IMR-90 (cell line): ENCODE data around the gene STARD13. TPM values are rescaled to one million over a fixed set of nuclear protein-coding genes. Genes with fewer than 3 reads are reported as not detected.

ENCODE experiments used
- ATAC-seq: fragments of 200-7000 bp; cut with Tn5 transposase; 2 replicates; pipeline ENCODE4 v1.9.1; 2020; ENCODE audit warnings: low read depth, mild to moderate bottlenecking, moderate library complexity
- BruUV-seq: library from RNA; stranded (reverse); fragments of 400-500 nt; replicated peaks from 2 replicates; lab custom pipeline; 2021; lab: Mats Ljungman, UMichigan
- CTCF ChIA-PET: fragments of 300-600 bp; formaldehyde crosslinking; extraction: SDS; loops from one replicate; lab custom pipeline; 2021; ENCODE audit warnings: antibody characterized with exemption; lab: Yijun Ruan, JAX
- POLR2A ChIA-PET: fragments of 300-600 bp; sonication (Branson Sonifier 250); formaldehyde crosslinking; loops from one replicate; lab custom pipeline; 2022; ENCODE audit warnings: antibody characterized with exemption; ENCODE audit not compliant: unreplicated experiment; lab: Charles Lee
- DNase-seq: peaks from one replicate; pipeline ENCODE4 v3.0.0; 2013
- H2AFZ ChIP-seq: replicated peaks from 2 replicates; pipeline ENCODE3; 2013; ENCODE audit warnings: low read length, mild to moderate bottlenecking; ENCODE audit not compliant: poor library complexity
- H2AK5ac ChIP-seq: 2 replicates; pipeline ENCODE4 v1.6.1; 2013; ENCODE audit warnings: low read depth, low read length, inconsistent platforms
- H2AK9ac ChIP-seq: replicated peaks from 2 replicates; pipeline ENCODE3; 2013; ENCODE audit warnings: mild to moderate bottlenecking, low read depth, low read length, moderate library complexity; ENCODE audit not compliant: poor library complexity
- H2BK120ac ChIP-seq: 2 replicates; pipeline ENCODE4 v1.6.1; 2013; ENCODE audit warnings: low read depth, low read length, inconsistent platforms
- H2BK15ac ChIP-seq: 3 replicates; pipeline ENCODE4 v1.6.1; 2013; ENCODE audit warnings: low read depth, low read length, inconsistent platforms
- H2BK20ac ChIP-seq: 2 replicates; pipeline ENCODE4 v1.6.1; 2013; ENCODE audit warnings: low read depth, mild to moderate bottlenecking, inconsistent platforms, low read length, moderate library complexity
- H2BK5ac ChIP-seq: 2 replicates; pipeline ENCODE4 v1.6.1; 2013; ENCODE audit warnings: mild to moderate bottlenecking, low read depth, low read length, inconsistent platforms; ENCODE audit not compliant: poor library complexity, severe bottlenecking
- H3K14ac ChIP-seq: replicated peaks from 2 replicates; pipeline ENCODE4 v1.6.1; 2013; ENCODE audit warnings: low read depth, low read length, inconsistent platforms
- H3K18ac ChIP-seq: 2 replicates; pipeline ENCODE4 v1.6.1; 2013; ENCODE audit warnings: low read depth, low read length, control low read depth
- H3K23ac ChIP-seq: 2 replicates; pipeline ENCODE4 v1.6.1; 2013; ENCODE audit warnings: low read depth, low read length, inconsistent platforms
- H3K27ac ChIP-seq: 2 replicates; pipeline ENCODE4 v1.5.1; 2013; ENCODE audit warnings: mild to moderate bottlenecking, control low read depth, low read length; ENCODE audit not compliant: insufficient read depth
- H3K27me3 ChIP-seq: 2 replicates; pipeline ENCODE4 v1.6.1; 2013; ENCODE audit warnings: low read length; ENCODE audit not compliant: control insufficient read depth, insufficient read depth
- H3K36me3 ChIP-seq: 2 replicates; pipeline ENCODE4 v1.6.1; 2013; ENCODE audit warnings: low read length, mixed read lengths; ENCODE audit not compliant: control insufficient read depth, insufficient read depth
- H3K4ac ChIP-seq: 2 replicates; pipeline ENCODE4 v1.6.1; 2013; ENCODE audit warnings: low read depth, low read length, inconsistent platforms
- H3K4me1 ChIP-seq: 2 replicates; pipeline ENCODE4 v1.6.1; 2013; ENCODE audit warnings: low read length, mixed read lengths; ENCODE audit not compliant: control insufficient read depth, insufficient read depth
- H3K4me2 ChIP-seq: 2 replicates; pipeline ENCODE4 v1.6.1; 2013; ENCODE audit warnings: low read depth, mild to moderate bottlenecking, control low read depth, low read length, moderate library complexity
- H3K4me3 ChIP-seq: 2 replicates; pipeline ENCODE4 v1.5.1; 2013; ENCODE audit warnings: low read depth, mild to moderate bottlenecking, control low read depth, low read length, moderate library complexity; ENCODE audit not compliant: insufficient read depth
- H3K56ac ChIP-seq: 2 replicates; pipeline ENCODE4 v1.6.1; 2013; ENCODE audit warnings: low read length, inconsistent platforms; ENCODE audit not compliant: insufficient read depth; ENCODE audit errors: extremely low read depth
- H3K79me1 ChIP-seq, 2 experiments: 2 replicates each; pipeline ENCODE4 v1.6.1; 2013; ENCODE audit warnings: low read length in 2 of 2, inconsistent platforms in 1 of 2, low read depth in 1 of 2
- H3K9ac ChIP-seq: 2 replicates; pipeline ENCODE4 v1.6.1; 2013; ENCODE audit warnings: low read depth, low read length, control low read depth
- H3K9me1 ChIP-seq: 2 replicates; pipeline ENCODE4 v1.6.1; 2013; ENCODE audit warnings: low read length, inconsistent platforms; ENCODE audit not compliant: insufficient read depth
- H3K9me3 ChIP-seq: 2 replicates; pipeline ENCODE4 v1.6.1; 2013; ENCODE audit warnings: low read length; ENCODE audit not compliant: control insufficient read depth, insufficient read depth
- H4K20me1 ChIP-seq: 2 replicates; pipeline ENCODE4 v1.6.1; 2013; ENCODE audit warnings: low read length, inconsistent platforms; ENCODE audit not compliant: insufficient read depth
- H4K5ac ChIP-seq: 2 replicates; pipeline ENCODE4 v1.6.1; 2013; ENCODE audit warnings: mild to moderate bottlenecking, low read depth, low read length, control low read depth
- H4K8ac ChIP-seq, 2 experiments: 2 replicates each; pipeline ENCODE4 v1.6.1; 2013; ENCODE audit warnings: low read depth in 2 of 2, low read length in 2 of 2, control low read depth in 1 of 2, inconsistent platforms in 1 of 2
- H4K91ac ChIP-seq: 2 replicates; pipeline ENCODE4 v1.6.1; 2013; ENCODE audit warnings: low read depth, low read length, inconsistent platforms; ENCODE audit not compliant: insufficient read depth
- CEBPB ChIP-seq: IDR thresholded peaks from 2 replicates; pipeline ENCODE4 v1.6.1; 2012; ENCODE audit warnings: low read depth, low read length, improper control_type of control experiment
- CHD1 ChIP-seq: IDR thresholded peaks from 2 replicates; pipeline ENCODE4 v1.6.1; 2012; ENCODE audit warnings: low read depth, low read length, improper control_type of control experiment
- CTCF ChIP-seq: conservative IDR thresholded peaks from 2 replicates; pipeline ENCODE4 v1.5.1; 2012; ENCODE audit warnings: mild to moderate bottlenecking, low read depth, low read length, improper control_type of control experiment
- FOS ChIP-seq: fragments of 150-350 bp; IDR thresholded peaks from 2 replicates; pipeline ENCODE4 v1.6.1; 2016; ENCODE audit warnings: low read depth, low read length
- MAFK ChIP-seq: IDR thresholded peaks from 2 replicates; pipeline ENCODE4 v1.6.1; 2012; ENCODE audit warnings: low read depth, low read length, improper control_type of control experiment
- MAZ ChIP-seq: IDR thresholded peaks from 2 replicates; pipeline ENCODE4 v1.6.1; 2012; ENCODE audit warnings: low read depth, mild to moderate bottlenecking, low read length, improper control_type of control experiment, moderate library complexity, borderline replicate concordance
- MXI1 ChIP-seq: IDR thresholded peaks from 2 replicates; pipeline ENCODE4 v1.6.1; 2012; ENCODE audit warnings: low read depth, mild to moderate bottlenecking, low read length, moderate library complexity, borderline replicate concordance
- POLR2A ChIP-seq: IDR thresholded peaks from 2 replicates; pipeline ENCODE4 v1.6.1; 2012; ENCODE audit warnings: mild to moderate bottlenecking, low read depth, low read length
- RAD21 ChIP-seq: IDR thresholded peaks from 2 replicates; pipeline ENCODE4 v1.6.1; 2012; ENCODE audit warnings: low read length, improper control_type of control experiment
- RFX5 ChIP-seq: IDR thresholded peaks from 2 replicates; pipeline ENCODE4 v1.8.0; 2012; ENCODE audit warnings: low read depth, mild to moderate bottlenecking, low read length, moderate library complexity
- SMC3 ChIP-seq: fragments of 150-350 bp; IDR thresholded peaks from 2 replicates; pipeline ENCODE4 v1.6.1; 2016; ENCODE audit warnings: low read depth, mild to moderate bottlenecking, antibody characterized with exemption, low read length, moderate library complexity
- USF2 ChIP-seq: fragments of 150-350 bp; IDR thresholded peaks from 2 replicates; pipeline ENCODE4 v1.6.1; 2017; ENCODE audit warnings: mild to moderate bottlenecking, antibody characterized with exemption, low read length, low read depth
- WGBS, 2 experiments: methylation state at CpG; one replicate each; pipeline versions ENCODE4 v1.1.5 to v1.1.7; 2013; ENCODE audit warnings: missing lambda C conversion rate in 2 of 2; ENCODE audit not compliant: insufficient read length in 1 of 2; ENCODE audit errors: extremely low coverage in 2 of 2; 5-methylcytosine and 5-hydroxymethylcytosine counted together
- dilution Hi-C: fragments of 300-500 bp; cut with HindIII; formaldehyde crosslinking; loops from one replicate; pipeline ENCODE4 v1.14.3; 2018; ENCODE audit warnings: low sequenced_read_pairs; ENCODE audit not compliant: unreplicated experiment
- in situ Hi-C: fragments of 300-500 bp; cut with MboI; formaldehyde crosslinking; loops from 3 replicates; pipeline ENCODE4 v1.14.3; 2019; ENCODE audit warnings: low sequenced_read_pairs, inconsistent platforms, mixed read lengths
- intact Hi-C: fragments of 100-400 bp; cut with micrococcal nuclease; formaldehyde crosslinking; loops from 2 replicates; pipeline ENCODE4 v1.10.0; 2022
- polyA plus RNA-seq, 3 experiments: library from polyadenylated mRNA; depleted of rRNA; stranded (reverse); fragments of >200 nt; gene quantifications; 2 replicates each; pipeline ENCODE4 v1.2.3, GENCODE V29; 2012; ENCODE audit warnings: low replicate concordance in 1 of 3
- total RNA-seq: library from RNA; depleted of rRNA; stranded (reverse); fragments of >200 nt; gene quantifications from 2 replicates; pipeline ENCODE4 v1.2.3, GENCODE V29; 2012

The STARD13 gene
- total and polyA plus RNA-seq, 2 of the 4 experiments (the other 2 are of a cell fraction), result 23.6 to 46.6 TPM

- TF ChIP-seq RFX5 (no peak), SMC3 (no peak), CHD1 (no peak)
Measured at GRCh38 chr13:33153421-33154404, 131.8 kb downstream of the STARD13 start (continued).

GRCh38 chr13:33152389-33152788 is 133.2 kb downstream of the STARD13 start:
- no peaks in the 10 kb centered on the region for H3K27me3 ChIP-seq
- peaks cover 33% of the 10 kb centered on the region for H3K36me3 ChIP-seq
- H3K9ac ChIP-seq, result no peak overlapping the region
- TF ChIP-seq SMC3, result no peak
- TF ChIP-seq CTCF, result no peak
- TF ChIP-seq CEBPB, result no peak
- TF ChIP-seq MAZ, result no peak
- no peak for TF ChIP-seq MAFK
- no peak for TF ChIP-seq MXI1
- no peak for TF ChIP-seq RAD21
- TF ChIP-seq CHD1, result no peak
- no peak for TF ChIP-seq FOS
- TF ChIP-seq POLR2A, result no peak
- TF ChIP-seq USF2, result no peak

More at GRCh38 chr13:33152389-33152788, 133.2 kb downstream of the STARD13 start:
- Histone ChIP-seq H2AK9ac (no peak overlapping the region), H2AK5ac (no peak overlapping the region), H3K18ac (no peak overlapping the region), H3K79me1 (peaks cover 46 to 84% of the 10 kb centered on the region in 2 experiments), H3K9me3 (no peaks in the 10 kb centered on the region), H2BK120ac (no peak overlapping the region), H4K5ac (no peak overlapping the region), H2BK20ac (no peak overlapping the region), H3K4me2 (no peak overlapping the region), H4K20me1 (peaks cover 10% of the 10 kb centered on the region; the same call in 1 of the 2 replicates), H2AFZ (no peak overlapping the region), H3K56ac (no peak overlapping the region), H3K23ac (no peak overlapping the region), H4K8ac (no peak overlapping the region), H2BK5ac (no peak overlapping the region), H3K4me3 (no peak overlapping the region), H3K4me1 (peaks cover 17% of the 10 kb centered on the region), H3K27ac (no peak overlapping the region), H3K4ac (no peak overlapping the region), H2BK15ac (no peak overlapping the region), H3K14ac (no peak overlapping the region), H4K91ac (no peak overlapping the region), H3K9me1 (peaks cover 21% of the 10 kb centered on the region)
- 100% methylated on average over 1 of the region's 3 CpGs; no CpG with 5 or more reads in 1 of the 2 experiments for WGBS, 2 experiments
- intact Hi-C loops (no loop called here), dilution Hi-C loops (no loop called here), in situ Hi-C loops (no loop called here)
- ATAC-seq (no peak), DNase-seq (no peak)
- BruUV-seq, result no TSS peak
- POLR2A ChIA-PET, result no interaction called here
- CTCF ChIA-PET, result no interaction called here
